Measurements from ENCODE around the gene LRRC4C.
"Not testable (repeated sequence)": the region's sequence is repeated elsewhere in the genome, so short reads cannot be mapped to it uniquely, and the experiment has no call there.

Gene LRRC4C

DNA sequence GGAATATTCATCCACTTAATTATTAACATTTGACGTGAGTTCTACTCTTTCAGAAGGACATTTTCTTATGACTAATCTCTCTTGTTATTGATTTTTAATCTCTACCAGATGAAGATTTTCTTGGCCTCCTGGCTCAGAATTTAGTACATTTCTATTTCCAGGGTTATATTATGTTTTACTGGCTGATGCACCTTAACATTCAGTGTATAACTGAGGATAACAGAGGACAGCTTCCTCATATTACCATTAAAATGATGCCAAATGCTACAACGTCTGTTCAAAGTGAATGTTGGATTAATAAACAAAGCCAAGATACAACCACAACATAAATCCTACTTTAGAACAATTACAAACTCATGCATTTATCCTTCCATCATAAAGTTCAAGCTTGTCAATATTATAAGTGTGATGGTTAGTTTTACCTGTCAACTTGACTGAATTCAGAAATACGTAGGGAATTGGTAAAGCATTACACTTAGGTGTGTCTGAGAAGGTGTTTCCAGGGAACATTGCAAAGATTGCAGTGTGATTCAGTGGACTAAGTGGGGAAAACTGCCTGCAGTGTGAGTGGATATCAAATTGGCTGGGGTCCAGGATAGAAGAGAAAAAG, 485.2 kb downstream of the LRRC4C start:
- TF ChIP-seq, protein P1, sequence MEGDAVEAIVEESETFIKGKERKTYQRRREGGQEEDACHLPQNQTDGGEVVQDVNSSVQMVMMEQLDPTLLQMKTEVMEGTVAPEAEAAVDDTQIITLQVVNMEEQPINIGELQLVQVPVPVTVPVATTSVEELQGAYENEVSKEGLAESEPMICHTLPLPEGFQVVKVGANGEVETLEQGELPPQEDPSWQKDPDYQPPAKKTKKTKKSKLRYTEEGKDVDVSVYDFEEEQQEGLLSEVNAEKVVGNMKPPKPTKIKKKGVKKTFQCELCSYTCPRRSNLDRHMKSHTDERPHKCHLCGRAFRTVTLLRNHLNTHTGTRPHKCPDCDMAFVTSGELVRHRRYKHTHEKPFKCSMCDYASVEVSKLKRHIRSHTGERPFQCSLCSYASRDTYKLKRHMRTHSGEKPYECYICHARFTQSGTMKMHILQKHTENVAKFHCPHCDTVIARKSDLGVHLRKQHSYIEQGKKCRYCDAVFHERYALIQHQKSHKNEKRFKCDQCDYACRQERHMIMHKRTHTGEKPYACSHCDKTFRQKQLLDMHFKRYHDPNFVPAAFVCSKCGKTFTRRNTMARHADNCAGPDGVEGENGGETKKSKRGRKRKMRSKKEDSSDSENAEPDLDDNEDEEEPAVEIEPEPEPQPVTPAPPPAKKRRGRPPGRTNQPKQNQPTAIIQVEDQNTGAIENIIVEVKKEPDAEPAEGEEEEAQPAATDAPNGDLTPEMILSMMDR (IDR thresholded peaks at IDR 0.05) = no peak
- no peak for TF ChIP-seq ZFX (IDR thresholded peaks at IDR 0.05; ENCODE audit: borderline replicate concordance)
- no peak overlapping the region for H3K27ac ChIP-seq

GRCh38 chr11:40958707-40959106, 500.7 kb downstream of the LRRC4C start:
- H3K27ac ChIP-seq = no peak overlapping the region
- TF ChIP-seq ZFX (IDR thresholded peaks at IDR 0.05; ENCODE audit: borderline replicate concordance) = no peak
- TF ChIP-seq, protein P1 (IDR thresholded peaks at IDR 0.05) = no peak

GRCh38 chr11:40952479-40952878, 507.0 kb downstream of the LRRC4C start:
- no peak overlapping the region for H3K27ac ChIP-seq
- TF ChIP-seq, protein P1 (IDR thresholded peaks at IDR 0.05) = no peak
- TF ChIP-seq ZFX (IDR thresholded peaks at IDR 0.05; ENCODE audit: borderline replicate concordance) = no peak

- H3K27ac ChIP-seq = no peak overlapping the region
- no peak for TF ChIP-seq ZFX (IDR thresholded peaks at IDR 0.05; ENCODE audit: borderline replicate concordance)
- TF ChIP-seq, protein P1 (IDR thresholded peaks at IDR 0.05) = no peak
These were observed 521.5 kb downstream of the LRRC4C start for GRCh38 chr11:40938002-40938401.

DNA sequence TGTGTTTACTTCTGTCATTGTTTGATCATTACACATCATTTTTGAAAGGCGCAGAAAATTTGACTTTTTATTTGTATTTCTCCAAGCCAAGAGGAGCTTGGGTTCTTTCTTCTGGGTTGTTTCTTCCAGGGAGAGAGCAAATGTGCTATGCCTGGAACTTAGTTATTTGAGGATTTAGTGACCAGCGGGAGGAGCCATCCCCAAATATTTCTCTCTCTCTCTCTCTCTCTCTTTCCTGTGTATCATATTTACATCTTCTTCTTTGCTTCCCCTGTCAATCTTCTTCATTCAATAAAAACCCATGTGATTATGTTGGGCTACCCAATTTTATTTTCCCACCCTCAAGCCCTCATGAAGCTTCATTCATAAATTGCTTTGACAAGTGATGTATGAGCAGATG, 534.5 kb downstream of the LRRC4C start:
- H3K27ac ChIP-seq = no peak overlapping the region
- TF ChIP-seq, protein P1 (IDR thresholded peaks at IDR 0.05) = peak; percentile 53
- no peak for TF ChIP-seq ZFX (IDR thresholded peaks at IDR 0.05; ENCODE audit: borderline replicate concordance)

DNA sequence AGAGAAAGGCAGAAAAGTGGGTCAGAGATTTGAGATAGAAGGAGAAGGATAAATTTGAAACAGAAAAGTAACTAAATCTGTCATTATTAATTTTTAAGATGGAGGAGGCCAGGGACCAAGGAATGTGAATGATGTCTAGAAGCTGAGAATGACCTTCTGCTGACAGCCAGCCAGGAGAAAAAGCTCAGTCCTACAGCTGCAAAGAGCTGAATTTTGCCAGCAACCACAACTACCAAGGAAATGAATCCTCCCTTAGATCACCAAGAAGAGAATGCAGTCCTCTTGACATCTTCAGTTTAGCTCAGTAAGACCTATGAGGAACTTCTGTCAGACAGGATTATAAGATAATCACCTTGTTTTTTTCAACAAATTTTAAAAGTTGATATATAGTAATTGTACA, 538.2 kb downstream of the LRRC4C start:
- no peak overlapping the region for H3K27ac ChIP-seq
- TF ChIP-seq, protein P1 (IDR thresholded peaks at IDR 0.05) = no peak
- no peak for TF ChIP-seq ZFX (IDR thresholded peaks at IDR 0.05; ENCODE audit: borderline replicate concordance)

GRCh38 chr11:40910774-40911173, 548.7 kb downstream of the LRRC4C start:
- H3K27ac ChIP-seq = not testable (repeated sequence)

GRCh38 chr11:40894501-40894900, 565.0 kb downstream of the LRRC4C start:
- TF ChIP-seq, protein P1 (IDR thresholded peaks at IDR 0.05) = no peak

More at GRCh38 chr11:40894501-40894900, 565.0 kb downstream of the LRRC4C start:
- H3K27ac ChIP-seq = no peak overlapping the region

Data from 22Rv1 (cell line).